HEK293T (cell line): ENCODE data around the gene NYNRIN.

Experiments
- ARNT ChIP-seq: fragments of 450-650 bp; IDR thresholded peaks from 2 replicates; pipeline ENCODE4 v1.6.1; 2017; ENCODE audit warnings: mild to moderate bottlenecking
- BHLHE40 ChIP-seq: fragments of 450-650 bp; IDR thresholded peaks from 2 replicates; pipeline ENCODE4 v1.6.1; 2016; ENCODE audit warnings: mild to moderate bottlenecking, moderate library complexity, borderline replicate concordance
- ELF4 ChIP-seq: fragments of 450-650 bp; IDR thresholded peaks from 2 replicates; pipeline ENCODE4 v1.6.1; 2017; ENCODE audit warnings: antibody characterized with exemption
- FOXA1 ChIP-seq: fragments of 450-650 bp; IDR thresholded peaks from 2 replicates; pipeline ENCODE4 v1.6.1; 2016; ENCODE audit warnings: mild to moderate bottlenecking
- FOXK2 ChIP-seq: fragments of 450-650 bp; IDR thresholded peaks from 2 replicates; pipeline ENCODE4 v1.6.1; 2016; ENCODE audit warnings: mild to moderate bottlenecking
- FOXM1 ChIP-seq: fragments of 450-650 bp; IDR thresholded peaks from 2 replicates; pipeline ENCODE4 v1.6.1; 2017; ENCODE audit warnings: mild to moderate bottlenecking, borderline replicate concordance
- HDGF ChIP-seq: fragments of 450-650 bp; IDR thresholded peaks from 2 replicates; pipeline ENCODE4 v1.6.1; 2017; ENCODE audit warnings: antibody characterized with exemption, borderline replicate concordance
- LEF1 ChIP-seq: fragments of 450-650 bp; IDR thresholded peaks from 2 replicates; pipeline ENCODE4 v1.6.1; 2017; ENCODE audit warnings: mild to moderate bottlenecking, borderline replicate concordance
- SP1 ChIP-seq: fragments of 450-650 bp; IDR thresholded peaks from 2 replicates; pipeline ENCODE4 v1.6.1; 2017
- SUZ12 ChIP-seq: fragments of 450-650 bp; IDR thresholded peaks from 2 replicates; pipeline ENCODE4 v1.6.1; 2016; ENCODE audit warnings: mild to moderate bottlenecking
- TARDBP ChIP-seq: fragments of 450-650 bp; IDR thresholded peaks from 2 replicates; pipeline ENCODE4 v1.6.1; 2016
- TF ChIP-seq, protein P1 (sequence below): fragments of 450-650 bp; IDR thresholded peaks from 2 replicates; pipeline ENCODE4 v1.6.1; 2016

DNA sequence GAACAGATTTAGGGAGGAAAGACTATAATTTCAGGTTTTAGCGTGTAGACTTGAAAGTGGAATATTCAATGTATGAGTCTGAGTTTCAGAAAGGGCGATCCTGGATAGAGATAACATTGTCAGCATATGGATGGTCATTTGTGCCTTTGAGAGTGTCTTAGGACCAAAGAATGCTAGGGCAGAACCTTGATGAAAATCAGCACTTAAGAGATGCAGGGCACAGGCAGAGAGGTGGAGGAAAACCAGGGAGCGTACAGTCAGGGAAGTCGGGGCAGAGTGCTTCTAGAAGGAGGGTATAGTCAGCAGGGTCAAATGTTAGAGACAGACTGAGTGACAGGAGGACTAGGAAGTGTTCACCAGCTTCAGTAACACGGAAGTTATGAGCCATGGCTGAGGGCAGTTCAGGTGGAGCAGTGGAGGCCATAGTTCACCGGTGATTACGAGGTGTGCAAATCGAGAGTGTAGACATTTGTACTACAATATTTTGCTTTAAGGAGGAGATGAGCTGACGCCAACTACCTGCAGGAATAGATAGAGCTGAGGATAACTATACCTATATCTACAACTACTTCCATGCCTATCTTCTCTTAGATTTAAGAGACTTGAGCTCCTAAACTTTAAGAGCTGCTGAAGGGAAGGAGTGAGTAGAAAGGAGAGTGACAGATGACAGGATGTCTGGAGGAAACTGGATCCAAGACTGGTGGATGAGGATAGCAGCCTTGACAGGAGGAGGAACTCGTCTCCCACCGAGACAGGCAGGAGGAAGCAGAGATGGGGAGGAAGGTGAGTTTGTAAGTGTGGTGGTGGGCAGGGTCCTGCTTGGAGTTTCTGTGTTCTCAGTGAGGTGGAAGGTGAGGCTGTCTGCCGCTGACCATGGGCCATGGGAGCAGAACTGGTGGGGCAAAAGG lies 24.1 kb downstream of the NYNRIN start:
- TF ChIP-seq SUZ12 (no peak), ELF4 (no peak), HDGF (no peak), SP1 (no peak), ARNT (no peak), BHLHE40 (no peak), FOXA1 (no peak), FOXK2 (no peak), FOXM1 (no peak), LEF1 (no peak), TARDBP (no peak)
- TF ChIP-seq, protein P1, sequence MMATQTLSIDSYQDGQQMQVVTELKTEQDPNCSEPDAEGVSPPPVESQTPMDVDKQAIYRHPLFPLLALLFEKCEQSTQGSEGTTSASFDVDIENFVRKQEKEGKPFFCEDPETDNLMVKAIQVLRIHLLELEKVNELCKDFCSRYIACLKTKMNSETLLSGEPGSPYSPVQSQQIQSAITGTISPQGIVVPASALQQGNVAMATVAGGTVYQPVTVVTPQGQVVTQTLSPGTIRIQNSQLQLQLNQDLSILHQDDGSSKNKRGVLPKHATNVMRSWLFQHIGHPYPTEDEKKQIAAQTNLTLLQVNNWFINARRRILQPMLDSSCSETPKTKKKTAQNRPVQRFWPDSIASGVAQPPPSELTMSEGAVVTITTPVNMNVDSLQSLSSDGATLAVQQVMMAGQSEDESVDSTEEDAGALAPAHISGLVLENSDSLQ, result no peak
